WI38 (cell line): ENCODE measurements around the gene SYNPO2L.
"Not testable (repeated sequence)": the region's sequence is repeated elsewhere in the genome, so short reads cannot be mapped to it uniquely, and the experiment has no call there.

Experiments used
- H3K4me3 ChIP-seq: 2 replicates; pipeline ENCODE4 v1.5.1; 2011; ENCODE audit warnings: low read depth, mild to moderate bottlenecking, control low read depth, low read length
- TF ChIP-seq, protein P1 (sequence below): IDR thresholded peaks from 2 replicates; pipeline ENCODE4 v1.5.1; 2012; ENCODE audit warnings: low read depth, mild to moderate bottlenecking, control low read depth, low read length

Gene SYNPO2L, protein sequence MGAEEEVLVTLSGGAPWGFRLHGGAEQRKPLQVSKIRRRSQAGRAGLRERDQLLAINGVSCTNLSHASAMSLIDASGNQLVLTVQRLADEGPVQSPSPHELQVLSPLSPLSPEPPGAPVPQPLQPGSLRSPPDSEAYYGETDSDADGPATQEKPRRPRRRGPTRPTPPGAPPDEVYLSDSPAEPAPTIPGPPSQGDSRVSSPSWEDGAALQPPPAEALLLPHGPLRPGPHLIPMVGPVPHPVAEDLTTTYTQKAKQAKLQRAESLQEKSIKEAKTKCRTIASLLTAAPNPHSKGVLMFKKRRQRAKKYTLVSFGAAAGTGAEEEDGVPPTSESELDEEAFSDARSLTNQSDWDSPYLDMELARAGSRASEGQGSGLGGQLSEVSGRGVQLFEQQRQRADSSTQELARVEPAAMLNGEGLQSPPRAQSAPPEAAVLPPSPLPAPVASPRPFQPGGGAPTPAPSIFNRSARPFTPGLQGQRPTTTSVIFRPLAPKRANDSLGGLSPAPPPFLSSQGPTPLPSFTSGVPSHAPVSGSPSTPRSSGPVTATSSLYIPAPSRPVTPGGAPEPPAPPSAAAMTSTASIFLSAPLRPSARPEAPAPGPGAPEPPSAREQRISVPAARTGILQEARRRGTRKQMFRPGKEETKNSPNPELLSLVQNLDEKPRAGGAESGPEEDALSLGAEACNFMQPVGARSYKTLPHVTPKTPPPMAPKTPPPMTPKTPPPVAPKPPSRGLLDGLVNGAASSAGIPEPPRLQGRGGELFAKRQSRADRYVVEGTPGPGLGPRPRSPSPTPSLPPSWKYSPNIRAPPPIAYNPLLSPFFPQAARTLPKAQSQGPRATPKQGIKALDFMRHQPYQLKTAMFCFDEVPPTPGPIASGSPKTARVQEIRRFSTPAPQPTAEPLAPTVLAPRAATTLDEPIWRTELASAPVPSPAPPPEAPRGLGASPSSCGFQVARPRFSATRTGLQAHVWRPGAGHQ

DNA sequence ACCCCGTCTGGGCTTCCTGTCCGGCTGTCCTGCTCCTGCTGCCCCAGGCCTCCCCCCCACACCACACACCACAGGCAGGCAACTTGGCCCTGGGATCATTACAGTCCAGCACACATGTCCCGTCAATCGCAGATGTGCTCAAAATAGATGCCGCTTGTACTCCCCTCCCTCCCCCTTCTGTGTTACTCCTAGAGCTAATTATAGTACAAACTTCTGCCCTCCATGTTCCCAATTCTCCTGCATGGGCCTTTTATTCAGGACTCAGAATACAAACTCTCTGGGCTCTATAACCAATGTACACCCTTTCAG lies at the start of gene SYNPO2L:
TSS of gene SYNPO2L (minus strand) at position 40 of the 309 bp plus-strand sequence. CDS start 107 bp downstream, outside the sequence.
- TF ChIP-seq, protein P1, sequence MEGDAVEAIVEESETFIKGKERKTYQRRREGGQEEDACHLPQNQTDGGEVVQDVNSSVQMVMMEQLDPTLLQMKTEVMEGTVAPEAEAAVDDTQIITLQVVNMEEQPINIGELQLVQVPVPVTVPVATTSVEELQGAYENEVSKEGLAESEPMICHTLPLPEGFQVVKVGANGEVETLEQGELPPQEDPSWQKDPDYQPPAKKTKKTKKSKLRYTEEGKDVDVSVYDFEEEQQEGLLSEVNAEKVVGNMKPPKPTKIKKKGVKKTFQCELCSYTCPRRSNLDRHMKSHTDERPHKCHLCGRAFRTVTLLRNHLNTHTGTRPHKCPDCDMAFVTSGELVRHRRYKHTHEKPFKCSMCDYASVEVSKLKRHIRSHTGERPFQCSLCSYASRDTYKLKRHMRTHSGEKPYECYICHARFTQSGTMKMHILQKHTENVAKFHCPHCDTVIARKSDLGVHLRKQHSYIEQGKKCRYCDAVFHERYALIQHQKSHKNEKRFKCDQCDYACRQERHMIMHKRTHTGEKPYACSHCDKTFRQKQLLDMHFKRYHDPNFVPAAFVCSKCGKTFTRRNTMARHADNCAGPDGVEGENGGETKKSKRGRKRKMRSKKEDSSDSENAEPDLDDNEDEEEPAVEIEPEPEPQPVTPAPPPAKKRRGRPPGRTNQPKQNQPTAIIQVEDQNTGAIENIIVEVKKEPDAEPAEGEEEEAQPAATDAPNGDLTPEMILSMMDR = no peak
- H3K4me3 ChIP-seq = no peak within 1 kb of the TSS

DNA sequence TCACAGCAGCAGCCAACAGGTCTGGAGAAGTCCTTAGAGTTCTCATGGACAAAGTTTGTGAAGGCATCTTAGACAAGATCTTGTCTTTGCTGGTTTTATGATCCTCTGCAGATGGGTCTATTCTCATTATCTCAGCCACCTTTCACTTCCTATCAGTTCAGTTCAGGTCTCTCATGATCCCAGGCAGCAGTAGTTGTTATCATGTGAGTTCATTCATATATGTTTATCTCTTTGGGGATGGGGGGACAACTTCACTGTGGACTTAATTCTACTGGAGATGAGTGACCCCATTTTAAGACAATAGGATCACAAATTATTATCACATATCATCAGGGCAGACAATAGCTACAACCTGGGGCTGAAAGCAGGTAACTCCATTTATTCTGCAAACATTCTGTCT lies 48.1 kb upstream of the SYNPO2L start:
- H3K4me3 ChIP-seq = not testable (repeated sequence)

DNA sequence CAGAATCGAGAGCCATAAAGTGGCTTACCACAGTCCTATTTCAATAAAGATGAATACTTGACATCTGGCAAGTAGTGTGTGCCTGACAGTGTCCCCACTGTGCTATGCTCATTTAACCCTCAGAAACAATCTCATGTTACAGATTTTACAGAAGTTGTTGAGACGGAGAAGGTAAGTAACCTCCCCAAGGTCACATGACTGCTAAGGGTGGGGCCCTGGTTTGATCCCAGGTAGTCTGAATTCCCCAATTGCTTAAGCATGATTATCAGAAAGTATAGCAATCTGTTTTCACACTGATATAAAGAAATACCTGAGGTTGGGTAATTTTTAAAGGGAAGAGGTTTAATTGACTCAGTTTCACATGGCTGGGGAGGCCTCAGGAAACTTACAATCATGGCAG lies 43.0 kb upstream of the SYNPO2L start:
- H3K4me3 ChIP-seq = not testable (repeated sequence)

DNA sequence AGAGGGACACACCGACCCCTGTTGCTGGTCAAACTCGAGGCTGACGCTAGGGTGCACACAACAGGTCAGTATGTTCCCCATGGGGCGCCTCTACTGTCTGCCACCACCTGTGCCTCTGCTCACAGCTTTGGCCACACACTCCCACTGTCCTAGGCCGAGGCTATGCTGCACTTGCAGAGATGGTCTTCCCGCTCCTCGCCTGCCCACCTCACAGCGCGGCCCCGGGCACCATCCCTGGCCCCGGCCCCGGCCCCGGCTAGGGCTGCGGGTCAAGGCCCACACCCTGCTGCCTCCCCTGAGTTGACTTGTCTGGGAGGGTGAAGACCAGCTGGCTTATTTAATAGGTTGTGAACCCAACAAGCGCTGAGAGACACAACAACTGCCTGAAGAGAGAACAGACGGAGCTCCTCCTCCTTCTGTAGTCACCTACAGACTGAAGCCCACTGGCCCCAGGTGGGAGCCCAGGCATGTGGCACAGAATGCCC lies 41.9 kb upstream of the SYNPO2L start, which contains the start of gene AGAP5:
TSS of gene AGAP5 (minus strand) at position 435 of the 485 bp plus-strand sequence. CDS start at position 81, 354 bp downstream.
- H3K4me3 ChIP-seq = not testable (repeated sequence)

DNA sequence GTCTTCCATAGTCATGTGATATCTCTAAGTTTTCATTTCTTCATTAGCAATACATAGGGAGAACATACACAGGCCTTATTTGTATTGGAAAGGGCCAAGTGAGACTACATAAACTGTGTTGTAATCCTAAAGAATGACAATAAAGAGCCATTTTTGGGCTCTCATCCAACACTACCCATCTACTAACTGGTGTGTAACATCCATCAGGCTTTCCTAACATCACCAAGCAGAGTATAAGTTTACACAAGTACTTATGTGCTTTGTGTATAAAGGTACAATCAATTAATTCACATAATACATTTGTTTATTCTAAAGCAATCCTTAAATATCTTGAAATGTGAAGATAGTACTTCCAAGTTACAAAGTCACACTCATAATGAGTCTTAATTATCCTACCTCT lies 39.5 kb upstream of the SYNPO2L start:
- H3K4me3 ChIP-seq = not testable (repeated sequence)

DNA sequence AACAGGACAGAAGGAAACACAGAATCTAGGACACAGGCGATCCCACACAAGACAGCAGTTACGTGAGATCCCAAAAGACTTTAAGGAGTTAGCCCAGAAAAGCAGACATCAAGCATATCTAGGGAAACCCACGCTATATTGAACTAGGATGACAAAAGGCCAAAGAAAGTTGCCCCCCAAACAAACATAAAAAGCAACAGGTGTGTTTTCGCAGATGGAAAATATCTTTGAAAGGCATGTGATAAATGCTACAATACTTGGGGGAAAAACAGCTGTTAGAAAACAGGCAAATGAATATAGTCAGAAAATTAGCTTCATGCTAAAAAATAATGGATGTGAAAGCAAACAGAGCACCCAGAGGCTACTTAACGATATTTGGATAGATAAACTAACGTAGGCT lies 34.9 kb upstream of the SYNPO2L start:
- H3K4me3 ChIP-seq = not testable (repeated sequence)

DNA sequence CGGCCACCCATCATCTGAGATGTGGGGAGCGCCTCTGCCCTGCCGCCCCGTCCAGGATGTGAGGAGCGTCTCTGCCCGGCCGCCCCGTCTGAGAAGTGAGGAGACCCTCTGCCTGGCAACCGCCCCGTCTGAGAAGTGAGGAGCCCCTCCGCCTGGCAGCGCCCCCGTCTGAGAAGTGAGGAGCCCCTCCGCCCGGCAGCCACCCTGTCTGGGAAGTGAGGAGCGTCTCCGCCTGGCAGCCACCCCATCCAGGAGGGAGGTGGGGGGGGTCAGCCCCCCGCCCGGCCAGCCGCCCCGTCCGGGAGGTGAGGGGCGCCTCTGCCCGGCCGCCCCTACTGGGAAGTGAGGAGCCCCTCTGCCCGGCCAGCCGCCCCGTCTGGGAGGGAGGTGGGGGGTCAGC lies 33.8 kb upstream of the SYNPO2L start:
- H3K4me3 ChIP-seq = not testable (repeated sequence)

DNA sequence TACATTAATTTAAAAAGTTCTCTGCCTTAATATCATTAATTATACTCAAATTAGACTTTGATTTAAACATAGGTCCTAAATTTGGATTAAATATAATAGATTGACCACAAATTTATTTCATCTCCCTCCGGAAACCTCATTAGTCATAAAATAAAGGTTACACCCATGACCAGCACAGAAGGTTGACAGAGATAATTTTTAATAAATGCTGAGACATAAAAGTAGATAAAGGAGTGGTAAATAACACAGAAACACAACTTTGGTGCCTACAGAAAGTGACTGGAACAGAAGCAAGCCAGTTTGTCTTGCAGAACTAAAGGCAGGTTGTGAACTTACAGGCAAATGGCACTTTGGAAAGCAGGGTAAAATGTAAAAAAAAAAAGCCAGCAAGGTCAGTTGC lies 31.8 kb upstream of the SYNPO2L start:
- not testable (repeated sequence) for H3K4me3 ChIP-seq

DNA sequence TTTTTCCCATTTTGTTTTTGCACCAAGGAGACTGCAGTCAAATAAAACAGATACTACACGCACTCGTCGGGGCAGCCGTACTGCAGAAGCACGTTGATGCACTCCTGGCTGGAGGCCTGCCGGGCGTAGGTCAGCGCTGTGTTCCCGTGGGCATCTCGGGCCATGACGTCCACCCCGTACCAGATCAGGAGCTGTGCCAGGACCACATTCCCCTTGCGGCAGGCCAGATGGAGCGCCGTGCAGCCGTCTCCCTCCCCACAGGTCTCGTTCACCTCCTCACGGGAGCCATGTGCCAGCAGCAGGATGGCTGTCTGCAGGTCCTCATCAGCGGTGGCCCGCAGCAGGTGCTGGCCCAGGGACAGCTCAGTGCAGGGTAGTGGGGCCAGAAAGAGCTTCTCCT lies 18.7 kb upstream of the SYNPO2L start:
- not testable (repeated sequence) for H3K4me3 ChIP-seq

DNA sequence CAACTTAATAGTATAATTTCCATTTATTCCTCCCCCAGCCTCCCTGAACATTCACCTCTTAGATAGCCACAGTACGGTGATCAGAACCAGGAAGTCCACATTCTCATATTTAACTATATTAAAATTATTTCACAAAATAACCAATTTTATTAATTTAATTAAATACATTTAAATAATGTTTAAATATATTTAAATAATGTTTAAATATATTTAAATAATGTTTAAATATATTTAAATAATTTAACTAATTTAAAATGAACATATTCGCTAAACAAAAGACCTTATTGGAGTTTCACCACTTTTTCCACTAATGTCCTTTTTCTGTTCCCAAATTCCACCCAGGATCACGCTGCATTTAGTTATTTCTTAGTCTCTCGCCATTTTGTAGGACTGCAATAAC lies 12.5 kb upstream of the SYNPO2L start:
- H3K4me3 ChIP-seq = not testable (repeated sequence)

DNA sequence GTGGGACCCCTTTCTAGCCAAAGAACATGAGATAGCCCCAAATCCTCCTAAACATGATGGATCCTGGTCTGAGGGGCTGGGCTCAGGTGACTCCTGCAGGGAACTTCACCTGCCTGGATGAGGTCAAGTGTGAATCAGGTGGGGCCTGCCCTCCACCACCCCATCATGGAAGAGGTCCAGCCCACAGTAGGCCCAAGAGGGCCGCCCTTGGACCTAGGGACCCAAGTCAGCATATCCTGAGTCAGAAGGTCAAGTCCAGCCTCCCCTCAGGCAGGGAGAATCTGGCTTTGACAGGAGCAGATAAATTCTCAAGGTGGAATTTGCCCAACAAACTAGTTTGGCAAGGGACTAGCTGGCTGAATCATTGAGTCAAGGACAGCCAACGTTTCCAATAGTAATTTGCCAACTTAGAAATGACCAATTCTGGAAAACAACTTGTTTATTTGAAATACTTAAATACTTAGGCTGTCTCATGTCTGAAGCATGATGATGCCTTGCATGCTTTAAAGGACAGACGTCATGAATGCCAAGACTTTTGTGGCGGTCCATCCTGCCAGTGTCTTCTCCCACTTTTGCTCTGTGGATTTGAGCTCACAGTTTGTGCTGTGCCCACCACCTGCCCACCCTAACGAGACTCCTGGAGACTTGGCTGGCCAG lies 10.5 kb upstream of the SYNPO2L start:
- H3K4me3 ChIP-seq = not testable (repeated sequence)

DNA sequence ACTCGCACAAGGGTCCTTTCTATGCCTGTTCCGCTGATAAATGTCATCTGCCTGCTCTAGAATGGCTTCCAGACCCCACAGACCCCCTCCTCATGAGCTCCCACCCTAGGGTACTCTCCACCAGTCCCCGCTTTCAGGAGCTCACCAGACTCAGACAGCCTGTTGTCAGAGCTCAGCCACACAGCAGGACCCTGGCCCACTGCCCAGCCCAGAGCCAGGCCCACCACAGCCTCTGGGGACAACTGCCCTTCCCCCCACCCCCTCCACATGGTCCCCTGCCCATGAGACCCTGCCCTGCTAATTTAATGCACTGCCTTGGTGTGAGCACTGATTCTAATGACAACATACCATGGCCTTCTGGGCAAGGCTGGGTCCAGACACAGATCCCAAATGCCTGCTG lies 9.8 kb upstream of the SYNPO2L start:
- not testable (repeated sequence) for H3K4me3 ChIP-seq

DNA sequence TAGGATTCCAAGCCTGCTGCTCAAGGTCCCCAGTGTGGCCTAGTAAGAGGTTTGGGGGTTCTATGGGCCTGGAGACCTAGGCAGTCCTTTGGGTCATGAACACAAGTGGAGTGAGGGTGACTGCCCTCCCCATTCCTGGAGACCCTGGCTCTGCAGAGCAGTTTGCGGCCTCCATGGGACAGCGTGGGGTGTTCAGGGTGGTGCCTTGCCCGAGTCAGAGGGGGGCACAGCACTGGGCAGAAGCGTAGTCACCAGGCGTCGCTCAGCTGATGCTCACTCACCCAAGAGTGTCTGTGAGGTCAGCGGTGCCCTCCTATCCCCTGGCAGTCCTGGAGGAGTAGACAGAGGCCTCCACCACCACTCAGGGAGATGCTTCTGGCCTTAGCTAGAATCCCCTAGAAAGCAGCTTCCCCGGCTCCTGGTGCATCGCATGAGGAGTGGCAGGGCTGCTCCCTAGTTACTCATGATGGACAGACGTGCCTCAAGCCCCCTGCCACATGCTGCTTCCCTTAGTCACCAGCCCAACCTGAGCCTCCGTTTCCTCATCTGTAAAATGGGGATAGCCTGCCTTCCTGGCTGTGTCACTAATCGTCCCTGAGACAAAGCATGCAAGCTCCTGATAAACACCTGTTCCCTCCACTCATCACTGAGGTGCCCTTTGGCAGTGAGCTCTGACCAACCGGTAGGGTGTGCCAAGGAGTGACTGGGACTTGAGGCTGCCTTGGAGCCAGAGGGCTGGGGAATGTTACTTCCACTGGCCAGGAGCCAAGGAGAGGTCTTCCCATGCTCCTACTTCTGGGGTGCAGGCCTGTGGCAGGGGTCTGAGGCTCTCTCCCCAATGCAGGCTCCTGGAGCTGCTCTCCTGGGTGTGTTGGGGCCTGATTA lies 8.6 kb upstream of the SYNPO2L start:
- H3K4me3 ChIP-seq = not testable (repeated sequence)

DNA sequence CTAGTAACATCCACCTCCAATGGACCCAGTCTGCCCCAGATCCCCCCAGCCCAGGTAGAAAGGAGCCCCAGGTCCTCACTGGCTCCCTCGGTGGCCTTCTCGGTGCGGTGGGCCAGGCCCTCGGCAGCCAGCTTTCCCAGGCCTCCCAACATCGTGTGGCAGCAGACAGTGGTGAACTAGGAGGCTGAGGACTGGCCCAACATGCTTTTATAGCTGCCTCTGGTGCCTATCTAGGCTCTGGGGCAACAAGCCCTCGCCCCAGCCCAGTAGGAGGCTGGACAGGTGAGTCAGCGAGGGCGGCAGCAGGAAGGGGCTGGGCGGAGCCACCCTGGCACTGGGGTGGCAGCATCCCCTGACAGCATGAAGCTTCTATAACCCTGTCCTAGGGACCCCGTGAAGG lies 7.8 kb upstream of the SYNPO2L start:
- not testable (repeated sequence) for H3K4me3 ChIP-seq

DNA sequence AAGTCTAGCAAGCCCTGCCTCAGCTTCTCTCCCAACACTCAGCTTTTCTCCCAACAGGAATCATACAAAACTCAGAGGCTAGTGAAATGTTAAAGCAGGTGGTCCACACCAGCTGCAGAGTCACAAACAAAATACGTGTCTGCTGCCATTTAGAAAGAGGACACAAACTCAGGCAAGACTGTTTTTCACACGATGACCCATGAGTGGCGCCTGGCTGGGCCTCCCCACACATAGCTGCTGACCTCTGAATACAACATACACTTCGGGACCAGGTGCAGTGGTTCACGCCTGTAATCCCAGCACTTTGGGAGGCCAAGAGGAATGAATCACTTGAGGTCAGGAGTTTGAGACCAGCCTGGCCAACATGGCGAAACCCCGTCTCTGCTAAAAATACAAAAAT lies 6.9 kb upstream of the SYNPO2L start:
- not testable (repeated sequence) for H3K4me3 ChIP-seq
